Colonic mucosa (tissue), 4 donors: ENCODE results near the gene OAS1. TPM values are rescaled to one million over a fixed set of nuclear protein-coding genes. Genes with fewer than 3 reads are reported as not detected.

Experiments used
- DNase-seq: peaks from one replicate; pipeline ENCODE4 v3.0.0-alpha.2; 2020
- H3K27ac ChIP-seq: fragments of 200-600 bp; one replicate; pipeline ENCODE4 v1.8.0; 2021
- H3K27me3 ChIP-seq: fragments of 200-600 bp; one replicate; pipeline ENCODE4 v1.8.0; 2021
- H3K36me3 ChIP-seq: fragments of 200-600 bp; one replicate; pipeline ENCODE4 v1.8.0; 2021
- H3K4me1 ChIP-seq: fragments of 200-600 bp; one replicate; pipeline ENCODE4 v1.8.0; 2021; ENCODE audit warnings: mild to moderate bottlenecking
- H3K4me3 ChIP-seq: fragments of 200-600 bp; one replicate; pipeline ENCODE4 v1.8.0; 2021
- H3K9ac ChIP-seq, 2 donors: one replicate each; pipeline ENCODE4 v1.7.0; 2013; ENCODE audit warnings: control low read depth in 2 of 2, low read depth in 2 of 2, low read length in 2 of 2
- H3K9me3 ChIP-seq: fragments of 200-600 bp; one replicate; pipeline ENCODE4 v1.8.0; 2021
- intact Hi-C: fragments of 100-400 bp; cut with DNase I; formaldehyde crosslinking; loops from one replicate; pipeline ENCODE4 v1.14.1; 2022
- total RNA-seq, 2 donors: library from RNA; stranded (reverse); fragmentation: NEBNext Ultra II Directional in 1 of 2; extraction: Animal tissue kit (Norgen Biotek cat#: 25700) in 1 of 2; gene quantifications; one replicate each; pipeline ENCODE4 v1.2.1, GENCODE V29; 2021
- TF ChIP-seq, protein P1 (sequence below): fragments of 200-600 bp; IDR thresholded peaks from one replicate; pipeline ENCODE4 v1.8.0; 2022; ENCODE audit warnings: antibody characterized with exemption, mild to moderate bottlenecking
- donor health status: healthy.
- donor health status: DM: no; HTN: no; CAD: no.
- donor health status: DM: no; HTN: no; CAD: no.

OAS1 gene
- total RNA-seq, 2 donors from 2014 or later = 98.2 to 110 TPM

DNA sequence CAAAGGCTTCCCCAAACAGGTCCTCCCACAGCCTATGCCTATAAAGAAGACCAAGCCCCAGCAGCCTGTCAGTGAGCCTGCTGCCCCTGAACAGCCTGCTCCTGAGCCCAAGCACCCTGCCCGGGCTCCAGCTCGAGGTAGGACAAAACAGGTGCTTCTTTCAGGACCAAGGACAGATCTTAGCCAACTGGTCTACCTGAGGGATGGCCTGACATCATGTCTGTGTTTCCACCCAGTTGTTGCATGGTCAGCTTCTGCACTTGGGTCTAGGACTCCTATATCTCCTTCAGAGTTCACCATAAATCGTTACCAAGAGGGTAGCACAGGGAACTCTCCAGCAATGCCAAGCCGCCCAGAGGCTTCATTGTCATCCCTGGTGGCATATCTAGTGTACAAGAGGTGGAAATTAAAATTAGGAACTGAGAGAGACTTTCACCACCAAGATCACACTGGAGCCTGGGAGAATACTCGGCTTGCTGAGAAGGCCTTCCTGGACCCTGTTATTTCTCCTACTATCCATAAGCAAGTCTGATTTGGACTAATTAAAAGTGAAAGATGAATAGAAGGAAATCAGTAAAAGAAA, 38.2 kb upstream of the OAS1 start:
- no peaks in the 10 kb centered on the region for H3K9me3 ChIP-seq
- intact Hi-C loops = no loop called here
- no peak overlapping the region for H3K27ac ChIP-seq
- H3K4me3 ChIP-seq = no peak overlapping the region
- no peaks in the 10 kb centered on the region for H3K27me3 ChIP-seq
- DNase-seq = no peak
- H3K36me3 ChIP-seq = no peaks in the 10 kb centered on the region
- TF ChIP-seq, protein P1, sequence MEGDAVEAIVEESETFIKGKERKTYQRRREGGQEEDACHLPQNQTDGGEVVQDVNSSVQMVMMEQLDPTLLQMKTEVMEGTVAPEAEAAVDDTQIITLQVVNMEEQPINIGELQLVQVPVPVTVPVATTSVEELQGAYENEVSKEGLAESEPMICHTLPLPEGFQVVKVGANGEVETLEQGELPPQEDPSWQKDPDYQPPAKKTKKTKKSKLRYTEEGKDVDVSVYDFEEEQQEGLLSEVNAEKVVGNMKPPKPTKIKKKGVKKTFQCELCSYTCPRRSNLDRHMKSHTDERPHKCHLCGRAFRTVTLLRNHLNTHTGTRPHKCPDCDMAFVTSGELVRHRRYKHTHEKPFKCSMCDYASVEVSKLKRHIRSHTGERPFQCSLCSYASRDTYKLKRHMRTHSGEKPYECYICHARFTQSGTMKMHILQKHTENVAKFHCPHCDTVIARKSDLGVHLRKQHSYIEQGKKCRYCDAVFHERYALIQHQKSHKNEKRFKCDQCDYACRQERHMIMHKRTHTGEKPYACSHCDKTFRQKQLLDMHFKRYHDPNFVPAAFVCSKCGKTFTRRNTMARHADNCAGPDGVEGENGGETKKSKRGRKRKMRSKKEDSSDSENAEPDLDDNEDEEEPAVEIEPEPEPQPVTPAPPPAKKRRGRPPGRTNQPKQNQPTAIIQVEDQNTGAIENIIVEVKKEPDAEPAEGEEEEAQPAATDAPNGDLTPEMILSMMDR = no peak
- no peaks in the 10 kb centered on the region for H3K4me1 ChIP-seq
- no peak overlapping the region for H3K9ac ChIP-seq

DNA sequence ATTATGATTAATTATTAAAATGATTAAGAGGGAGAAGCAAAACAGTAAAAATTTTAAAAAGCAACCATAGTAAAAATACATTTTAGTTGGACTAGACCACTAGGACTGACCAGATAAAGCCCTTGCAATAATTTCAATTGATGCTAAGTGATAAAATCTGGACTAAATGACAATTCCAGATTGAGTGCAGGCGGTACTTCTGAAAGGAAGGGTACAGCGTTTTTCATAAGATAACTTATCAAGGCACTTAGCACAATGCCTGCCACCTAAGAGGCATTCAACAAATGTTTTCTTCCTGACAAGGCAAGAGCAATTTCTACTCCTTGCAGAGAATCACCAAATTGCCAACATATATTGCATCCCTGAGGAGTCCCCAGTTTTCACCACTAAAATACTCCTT, 37.7 kb upstream of the OAS1 start:
- no peak overlapping the region for H3K27ac ChIP-seq
- H3K27me3 ChIP-seq = no peaks in the 10 kb centered on the region
- H3K4me1 ChIP-seq = no peaks in the 10 kb centered on the region
- no peak for DNase-seq
- intact Hi-C loops = no loop called here
- H3K9ac ChIP-seq = no peak overlapping the region
- no peaks in the 10 kb centered on the region for H3K9me3 ChIP-seq
- no peaks in the 10 kb centered on the region for H3K36me3 ChIP-seq
- no peak overlapping the region for H3K4me3 ChIP-seq
- TF ChIP-seq, protein P1 = no peak

DNA sequence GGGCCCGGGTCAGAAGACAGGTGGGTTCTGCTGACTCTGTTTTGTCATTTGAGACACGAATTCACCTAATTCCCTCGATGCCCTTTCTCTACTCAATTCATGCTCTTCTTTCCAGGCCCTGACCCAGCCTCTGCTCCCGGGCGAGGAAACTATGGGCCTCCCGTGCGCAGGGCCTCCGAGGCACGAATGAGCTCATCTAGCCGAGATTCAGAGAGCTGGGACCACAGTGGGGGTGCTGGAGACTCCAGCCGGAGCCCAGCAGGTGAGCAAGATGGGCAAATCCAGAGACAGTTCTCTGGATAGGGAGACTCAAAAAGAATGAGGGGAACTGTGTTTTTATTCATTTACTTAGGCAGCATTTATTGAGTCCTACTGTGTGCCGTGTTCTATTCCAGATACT, 37.0 kb upstream of the OAS1 start:
- H3K4me1 ChIP-seq = no peaks in the 10 kb centered on the region
- H3K27me3 ChIP-seq = no peaks in the 10 kb centered on the region
- intact Hi-C loops = no loop called here
- no peak overlapping the region for H3K4me3 ChIP-seq
- TF ChIP-seq, protein P1 = no peak
- H3K36me3 ChIP-seq = no peaks in the 10 kb centered on the region
- no peaks in the 10 kb centered on the region for H3K9me3 ChIP-seq
- no peak for DNase-seq
- H3K27ac ChIP-seq = no peak overlapping the region
- no peak overlapping the region for H3K9ac ChIP-seq

DNA sequence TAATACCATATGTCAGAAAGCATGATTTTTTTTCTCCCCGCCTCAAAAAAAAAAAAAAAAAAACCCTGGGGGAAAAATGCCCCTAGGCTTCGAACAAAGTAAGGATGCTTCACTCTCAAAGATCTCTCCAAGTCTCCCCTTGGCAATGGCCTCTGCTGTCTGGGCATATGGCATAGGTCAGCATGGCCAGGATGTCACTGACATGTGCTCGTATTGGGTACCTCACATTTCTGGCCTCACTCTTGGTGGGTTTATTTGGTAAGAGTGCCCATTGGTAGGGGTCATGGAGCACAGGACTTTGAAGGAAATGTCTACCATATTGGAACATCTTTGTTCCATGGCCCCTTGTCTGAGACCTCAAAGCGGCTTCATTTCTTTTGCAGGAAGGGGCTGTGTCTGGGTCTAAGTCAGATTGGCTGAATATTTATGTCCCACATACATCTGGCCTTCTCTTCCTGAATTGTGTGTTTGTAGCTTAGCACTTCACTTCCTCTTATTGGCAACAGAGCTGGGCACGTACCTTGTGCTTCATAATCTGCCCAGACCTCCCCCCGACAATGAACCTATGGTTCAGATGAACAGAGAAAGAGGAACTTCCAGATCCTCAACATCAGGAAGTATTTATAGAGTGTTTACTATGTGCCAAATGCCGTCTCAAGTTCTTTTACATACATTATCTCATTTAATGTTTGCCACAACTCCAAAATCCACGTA, 36.3 kb upstream of the OAS1 start:
- Histone ChIP-seq H3K4me3 (no peak overlapping the region), H3K36me3 (no peaks in the 10 kb centered on the region), H3K9me3 (no peaks in the 10 kb centered on the region), H3K4me1 (no peaks in the 10 kb centered on the region), H3K9ac (no peak overlapping the region), H3K27ac (no peak overlapping the region), H3K27me3 (no peaks in the 10 kb centered on the region)
- intact Hi-C loops = no loop called here
- DNase-seq = no peak
- TF ChIP-seq, protein P1 = no peak

DNA sequence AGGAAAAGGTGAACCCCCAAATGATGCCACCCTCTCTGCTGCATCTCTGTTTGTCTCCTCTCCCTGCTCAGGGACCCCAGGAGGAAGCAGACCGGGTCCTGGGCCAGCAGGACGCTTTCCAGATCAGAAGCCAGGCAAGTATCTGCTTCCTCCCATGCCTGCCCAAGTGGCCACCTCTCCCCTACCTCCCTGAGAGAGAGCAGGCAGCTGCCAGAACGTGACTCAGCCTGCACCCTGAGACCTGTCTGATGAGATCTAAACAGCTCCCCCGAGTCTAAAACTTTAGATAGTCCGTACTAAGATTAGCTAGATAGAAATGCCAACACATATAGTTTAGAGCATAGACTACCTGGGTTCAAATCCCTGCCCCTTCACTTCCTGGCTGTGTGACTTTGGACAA, 31.2 kb upstream of the OAS1 start:
- TF ChIP-seq, protein P1 = no peak
- no peak overlapping the region for H3K27ac ChIP-seq
- no peaks in the 10 kb centered on the region for H3K36me3 ChIP-seq
- H3K4me3 ChIP-seq = no peak overlapping the region
- no peaks in the 10 kb centered on the region for H3K9me3 ChIP-seq
- intact Hi-C loops = no loop called here
- no peak overlapping the region for H3K9ac ChIP-seq
- DNase-seq = no peak
- no peaks in the 10 kb centered on the region for H3K27me3 ChIP-seq
- H3K4me1 ChIP-seq = no peaks in the 10 kb centered on the region
